Measurements from ENCODE around the gene CASP14.

GRCh38 chr19:15031675-15032074 lies 17.6 kb upstream of the CASP14 start:
- TF ChIP-seq CTCF (conservative IDR thresholded peaks at IDR 0.05; ENCODE audit: low read length) (no peak), EZH2phosphoT487 (IDR thresholded peaks at IDR 0.05; ENCODE audit: borderline replicate concordance, low read depth, low read length) (no peak)

All from OCI-LY7 (cell line).